ENCODE results near the gene PCDHGA9. TPM values are rescaled to one million over a fixed set of nuclear protein-coding genes. Genes with fewer than 3 reads are reported as not detected.

The PCDHGA9 gene
- total RNA-seq, 1 donor from 2014 or later, result 0.21 TPM

Other genes with a start within 250 kb of the PCDHGA9 start
- not detected in 2 replicates for gene PCDHB7, start 230.1 kb upstream of the PCDHGA9 start, total RNA-seq
- not detected in 2 replicates for gene PCDHB8, start 225.0 kb upstream of the PCDHGA9 start, total RNA-seq
- gene PCDHB16, start 220.4 kb upstream of the PCDHGA9 start, total RNA-seq, result not detected in 2 replicates
- gene PCDHB9, start 215.6 kb upstream of the PCDHGA9 start, total RNA-seq, result not detected in 2 replicates
- gene PCDHB10, start 210.4 kb upstream of the PCDHGA9 start, total RNA-seq, result not detected in 2 replicates
- gene PCDHB11, start 203.2 kb upstream of the PCDHGA9 start, total RNA-seq, result not detected in 2 replicates
- gene PCDHB12, start 194.1 kb upstream of the PCDHGA9 start, total RNA-seq, result not detected in 2 replicates
- gene PCDHB13, start 188.9 kb upstream of the PCDHGA9 start, total RNA-seq, result not detected in 2 replicates
- not detected in 2 replicates for gene PCDHB14, start 179.4 kb upstream of the PCDHGA9 start, total RNA-seq
- gene PCDHB15, start 157.4 kb upstream of the PCDHGA9 start, total RNA-seq, result not detected in 2 replicates
- gene SLC25A2, start 98.7 kb upstream of the PCDHGA9 start, total RNA-seq, result 0.20 and 0.57 TPM in 2 replicates
- gene TAF7, start 82.0 kb upstream of the PCDHGA9 start, total RNA-seq, result 71.6 and 73.7 TPM in 2 replicates
- gene PCDHGA1, start 72.3 kb upstream of the PCDHGA9 start, total RNA-seq, result 0.10 TPM in 2 replicates
- gene PCDHGA2, start 64.0 kb upstream of the PCDHGA9 start, total RNA-seq, result 0.08 and 0.17 TPM in 2 replicates
- 0.10 TPM in 1 of 2 replicates, not detected in the other for gene PCDHGA3, start 58.9 kb upstream of the PCDHGA9 start, total RNA-seq
- 0.18 and 0.32 TPM in 2 replicates for gene PCDHGB1, start 52.7 kb upstream of the PCDHGA9 start, total RNA-seq
- 0.21 and 0.44 TPM in 2 replicates for gene PCDHGA4, start 47.8 kb upstream of the PCDHGA9 start, total RNA-seq
- 0.47 and 0.93 TPM in 2 replicates for gene PCDHGB2, start 42.8 kb upstream of the PCDHGA9 start, total RNA-seq
- gene PCDHGA5, start 38.6 kb upstream of the PCDHGA9 start, total RNA-seq, result 0.24 and 0.31 TPM in 2 replicates
- 0.47 and 0.66 TPM in 2 replicates for gene PCDHGB3, start 32.5 kb upstream of the PCDHGA9 start, total RNA-seq
- gene PCDHGA6, start 28.9 kb upstream of the PCDHGA9 start, total RNA-seq, result 0.16 and 0.42 TPM in 2 replicates
- gene PCDHGA7, start 20.0 kb upstream of the PCDHGA9 start, total RNA-seq, result 0.16 and 0.22 TPM in 2 replicates
- gene PCDHGB4, start 15.1 kb upstream of the PCDHGA9 start, total RNA-seq, result 0.18 and 0.27 TPM in 2 replicates
- 0.03 TPM in 1 of 2 replicates, not detected in the other for gene PCDHGA8, start 10.1 kb upstream of the PCDHGA9 start, total RNA-seq
- 0.56 and 0.83 TPM in 2 replicates for gene PCDHGB5, start 4.8 kb upstream of the PCDHGA9 start, total RNA-seq
- 0.12 and 0.18 TPM in 2 replicates for gene PCDHGB6, start 5.2 kb downstream of the PCDHGA9 start, total RNA-seq
- gene PCDHGA10, start 10.2 kb downstream of the PCDHGA9 start, total RNA-seq, result 0.10 and 0.13 TPM in 2 replicates
- gene PCDHGB7, start 14.9 kb downstream of the PCDHGA9 start, total RNA-seq, result 0.13 TPM in 1 of 2 replicates, not detected in the other
- 0.16 and 0.24 TPM in 2 replicates for gene PCDHGA11, start 18.3 kb downstream of the PCDHGA9 start, total RNA-seq
- gene PCDHGA12, start 27.7 kb downstream of the PCDHGA9 start, total RNA-seq, result 0.18 TPM in 1 of 2 replicates, not detected in the other
- gene PCDHGC3, start 73.2 kb downstream of the PCDHGA9 start, total RNA-seq, result 0.31 and 0.32 TPM in 2 replicates
- gene PCDHGC4, start 82.3 kb downstream of the PCDHGA9 start, total RNA-seq, result not detected in 2 replicates
- gene PCDHGC5, start 86.3 kb downstream of the PCDHGA9 start, total RNA-seq, result not detected in 2 replicates
- gene DIAPH1, start 216.2 kb downstream of the PCDHGA9 start, total RNA-seq, result 221 and 234 TPM in 2 replicates
- 83.1 and 87.2 TPM in 2 replicates for gene HDAC3, start 234.1 kb downstream of the PCDHGA9 start, total RNA-seq
- 19.3 and 19.5 TPM in 2 replicates for gene RELL2, start 234.2 kb downstream of the PCDHGA9 start, total RNA-seq
- gene FCHSD1, start 248.6 kb downstream of the PCDHGA9 start, total RNA-seq, result 37.0 and 37.1 TPM in 2 replicates

All from activated T-helper 1 cell treated with anti-CD3 and anti-CD28 coated beads, Interleukin-12 subunit alpha, Interleukin-12 subunit beta, Interleukin-2, Interleukin-4 antibody, amounts not matched to agents 30 ng/mL and 10 ng/mL and 1 ng/mL, durations not matched to agents 14 hours and 24 hours and 36 hours (primary cell).